Measurements from ENCODE around the gene LGSN. TPM values are rescaled to one million over a fixed set of nuclear protein-coding genes. Genes with fewer than 3 reads are reported as not detected.

The LGSN gene
- total and polyA plus RNA-seq, 4 donors, result 0.03 to 0.33 (median 0.22) TPM

GRCh38 chr6:63317641-63318040 is 2.1 kb downstream of the LGSN start:
- no peak overlapping the region for H3K27ac ChIP-seq (ENCODE audit: low read depth in 1 of 2, low read length in 2 of 2)
- no peak overlapping the region for H3K9ac ChIP-seq (ENCODE audit: low read depth in 1 of 2, low read length in 2 of 2)
- TF ChIP-seq ATF3 (IDR thresholded peaks at IDR 0.05) (no peak), RAD21 (IDR thresholded peaks at IDR 0.05) (no peak), YY1 (IDR thresholded peaks at IDR 0.05) (no peak)
- H3K36me3 ChIP-seq (ENCODE audit: control insufficient read depth in 4 of 4, insufficient read depth in 3 of 4, low read depth in 1 of 4, low read length in 3 of 4), result peaks cover 0 to 3% (median 0%) of the 10 kb centered on the region in 4 donors
- 83% methylated on average over 1 of the region's 1 CpG for WGBS
- H3K9me3 ChIP-seq (ENCODE audit: control insufficient read depth in 4 of 4, low read length in 3 of 4), result no peaks in the 10 kb centered on the region
- no peaks in the 10 kb centered on the region for H3K27me3 ChIP-seq (ENCODE audit: control insufficient read depth in 4 of 4, insufficient read depth in 4 of 4, low read length in 3 of 4)
- no peak overlapping the region for H3K4me3 ChIP-seq (ENCODE audit: low read depth in 1 of 3, low read length in 3 of 3)
- no peak for DNase-seq (ENCODE audit: low spot score)
- no peaks in the 10 kb centered on the region for H3K4me1 ChIP-seq (ENCODE audit: control insufficient read depth in 4 of 4, insufficient read depth in 4 of 4, low read length in 3 of 4)

- H3K9ac ChIP-seq (ENCODE audit: low read depth in 1 of 2, low read length in 2 of 2), result no peak overlapping the region
- H3K4me3 ChIP-seq (ENCODE audit: low read depth in 1 of 3, low read length in 3 of 3), result no peak overlapping the region
- H3K9me3 ChIP-seq (ENCODE audit: control insufficient read depth in 4 of 4, low read length in 3 of 4), result no peaks in the 10 kb centered on the region
- H3K27me3 ChIP-seq (ENCODE audit: control insufficient read depth in 4 of 4, insufficient read depth in 4 of 4, low read length in 3 of 4), result no peaks in the 10 kb centered on the region
- H3K36me3 ChIP-seq (ENCODE audit: control insufficient read depth in 4 of 4, insufficient read depth in 3 of 4, low read depth in 1 of 4, low read length in 3 of 4), result peaks cover 0 to 3% (median 0%) of the 10 kb centered on the region in 4 donors
- TF ChIP-seq TAF1 (conservative IDR thresholded peaks at IDR 0.05) (no peak), NR2F2 (IDR thresholded peaks at IDR 0.05) (no peak), YY1 (IDR thresholded peaks at IDR 0.05) (no peak), FOXA1 (IDR thresholded peaks at IDR 0.05) (no peak), EGR1 (IDR thresholded peaks at IDR 0.05; ENCODE audit: low read depth in 2 of 2) (no peak), GABPA (IDR thresholded peaks at IDR 0.05 in 1 of 2, conservative IDR thresholded peaks at IDR 0.05 in 1 of 2) (no peak), REST (IDR thresholded peaks at IDR 0.05) (no peak), MAX (IDR thresholded peaks at IDR 0.05) (no peak), JUND (IDR thresholded peaks at IDR 0.05) (no peak), ATF3 (IDR thresholded peaks at IDR 0.05) (no peak), RAD21 (IDR thresholded peaks at IDR 0.05) (no peak), HNF4G (IDR thresholded peaks at IDR 0.05) (no peak), CTCF (IDR thresholded peaks at IDR 0.05; ENCODE audit: low read depth, low read length, missing input control) (no peak), HNF4A (conservative IDR thresholded peaks at IDR 0.05) (no peak), FOXA2 (IDR thresholded peaks at IDR 0.05) (no peak), RXRA (IDR thresholded peaks at IDR 0.05) (no peak), ZBTB33 (IDR thresholded peaks at IDR 0.05) (no peak), SP1 (IDR thresholded peaks at IDR 0.05) (no peak)
- H3K27ac ChIP-seq (ENCODE audit: low read depth in 1 of 2, low read length in 2 of 2), result no peak overlapping the region
- 87% methylated on average over 3 of the region's 3 CpGs for WGBS
- no peaks in the 10 kb centered on the region for H3K4me1 ChIP-seq (ENCODE audit: control insufficient read depth in 4 of 4, insufficient read depth in 4 of 4, low read length in 3 of 4)
- no peak for DNase-seq (ENCODE audit: low spot score)
These were observed 3.7 kb downstream of the LGSN start for GRCh38 chr6:63316113-63316512.
